SK-N-MC (cell line): ENCODE measurements around the gene SNX20.

Experiments used
- DNase-seq: peaks from one replicate; pipeline ENCODE4 v3.0.0-alpha.2; 2011; ENCODE audit warnings: low read depth, low spot score
- H3K27ac ChIP-seq: fragments of 200-600 bp; sonication (generic); 2 replicates; pipeline ENCODE4 v1.5.1; 2016; ENCODE audit warnings: mixed run types
- H3K36me3 ChIP-seq: fragments of 200-600 bp; sonication (generic); 2 replicates; pipeline ENCODE4 v1.6.1; 2017; ENCODE audit warnings: antibody characterized with exemption, low read length, mixed read lengths; ENCODE audit not compliant: insufficient read depth
- H3K4me3 ChIP-seq: fragments of 200-600 bp; sonication (generic); 2 replicates; pipeline ENCODE4 v1.5.1; 2016
- H3K9ac ChIP-seq: fragments of 200-600 bp; sonication (generic); 2 replicates; pipeline ENCODE4 v1.8.0; 2017; ENCODE audit warnings: mixed run types, mixed read lengths; ENCODE audit not compliant: insufficient read length
- H3K9me3 ChIP-seq: fragments of 200-600 bp; sonication (generic); 2 replicates; pipeline ENCODE4 v1.6.1; 2017; ENCODE audit warnings: low read depth, mild to moderate bottlenecking, antibody characterized with exemption, low read length, moderate library complexity, mixed read lengths
- EZH2 ChIP-seq: fragments of 200-600 bp; sonication (generic); IDR thresholded peaks from one replicate; pipeline ENCODE4 v1.6.1; 2017; ENCODE audit warnings: antibody characterized with exemption
- FOXP2 ChIP-seq: optimal IDR thresholded peaks from 2 replicates; pipeline ENCODE3; 2011; ENCODE audit warnings: mild to moderate bottlenecking, moderate library complexity; ENCODE audit not compliant: insufficient read depth; ENCODE audit errors: extremely low read length, control extremely low read depth
- POLR2AphosphoS5 ChIP-seq: IDR thresholded peaks from 2 replicates; pipeline ENCODE4 v1.6.1; 2012; ENCODE audit warnings: mild to moderate bottlenecking, low read depth, low read length, borderline replicate concordance

The SNX20 gene

GRCh38 chr16:50641818-50642187 is 39.3 kb downstream of the SNX20 start:
- H3K36me3 ChIP-seq, result no peaks in the 10 kb centered on the region
- no peaks in the 10 kb centered on the region for H3K9me3 ChIP-seq
- no peak overlapping the region for H3K27ac ChIP-seq
- no peak for DNase-seq
- no peak for TF ChIP-seq FOXP2
- no peak for TF ChIP-seq POLR2AphosphoS5
- no peak for TF ChIP-seq EZH2
- H3K9ac ChIP-seq, result no peak overlapping the region
- no peak overlapping the region for H3K4me3 ChIP-seq

- H3K27ac ChIP-seq, result no peak overlapping the region
- no peaks in the 10 kb centered on the region for H3K36me3 ChIP-seq
- H3K4me3 ChIP-seq, result no peak overlapping the region
- no peak for DNase-seq
- TF ChIP-seq EZH2, result no peak
- TF ChIP-seq FOXP2, result no peak
- H3K9ac ChIP-seq, result no peak overlapping the region
- no peaks in the 10 kb centered on the region for H3K9me3 ChIP-seq
These were observed 39.9 kb downstream of the SNX20 start for GRCh38 chr16:50640919-50641817.

- Histone ChIP-seq H3K9ac (no peak overlapping the region), H3K36me3 (no peaks in the 10 kb centered on the region), H3K4me3 (no peak overlapping the region), H3K9me3 (no peaks in the 10 kb centered on the region), H3K27ac (no peak overlapping the region)
- DNase-seq, result no peak
- no peak for TF ChIP-seq POLR2AphosphoS5
- TF ChIP-seq FOXP2, result no peak
- TF ChIP-seq EZH2, result no peak
These were observed 40.7 kb downstream of the SNX20 start for GRCh38 chr16:50640391-50640790.

- H3K9ac ChIP-seq, result no peak overlapping the region
- H3K27ac ChIP-seq, result no peak overlapping the region
- no peaks in the 10 kb centered on the region for H3K9me3 ChIP-seq
- no peaks in the 10 kb centered on the region for H3K36me3 ChIP-seq
- no peak overlapping the region for H3K4me3 ChIP-seq
- TF ChIP-seq EZH2, result no peak
- no peak for TF ChIP-seq FOXP2
- no peak for TF ChIP-seq POLR2AphosphoS5
- DNase-seq, result no peak
These were observed 42.1 kb downstream of the SNX20 start for GRCh38 chr16:50638816-50639670.

GRCh38 chr16:50637716-50638602 is 43.2 kb downstream of the SNX20 start:
- no peaks in the 10 kb centered on the region for H3K9me3 ChIP-seq
- H3K36me3 ChIP-seq, result no peaks in the 10 kb centered on the region
- H3K27ac ChIP-seq, result no peak overlapping the region
- TF ChIP-seq POLR2AphosphoS5 (no peak), FOXP2 (no peak)
- no peak overlapping the region for H3K4me3 ChIP-seq
- no peak for DNase-seq
- H3K9ac ChIP-seq, result no peak overlapping the region

- H3K4me3 ChIP-seq, result no peak overlapping the region
- H3K9me3 ChIP-seq, result no peaks in the 10 kb centered on the region
- H3K9ac ChIP-seq, result no peak overlapping the region
- no peaks in the 10 kb centered on the region for H3K36me3 ChIP-seq
- no peak for DNase-seq
- TF ChIP-seq POLR2AphosphoS5 (no peak), EZH2 (no peak), FOXP2 (no peak)
- no peak overlapping the region for H3K27ac ChIP-seq
These were observed 44.2 kb downstream of the SNX20 start for GRCh38 chr16:50636753-50637374.

GRCh38 chr16:50635505-50636392 is 45.4 kb downstream of the SNX20 start:
- no peak overlapping the region for H3K9ac ChIP-seq
- DNase-seq, result no peak
- no peaks in the 10 kb centered on the region for H3K9me3 ChIP-seq
- no peaks in the 10 kb centered on the region for H3K36me3 ChIP-seq
- no peak overlapping the region for H3K27ac ChIP-seq
- H3K4me3 ChIP-seq, result no peak overlapping the region
- TF ChIP-seq FOXP2 (no peak), POLR2AphosphoS5 (no peak), EZH2 (no peak)
